CD14-positive monocyte (primary cell): ENCODE data around the gene SFMBT2. TPM values are rescaled to one million over a fixed set of nuclear protein-coding genes. Genes with fewer than 3 reads are reported as not detected.

Experiments
- DNase-seq, 3 donors: peaks; one replicate each; pipeline ENCODE4 v3.0.0-alpha.2; 2011 to 2022
- H2AFZ ChIP-seq: 2 replicates; pipeline ENCODE4 v1.6.0; 2012; ENCODE audit warnings: mild to moderate bottlenecking, low read depth, low read length, inconsistent platforms; ENCODE audit not compliant: insufficient read depth, poor library complexity, severe bottlenecking
- H3K27ac ChIP-seq, 2 donors: 1 replicate in 1 of 2; 2 replicates in 1 of 2; pipeline ENCODE4 v1.5.1; 2012 to 2013; ENCODE audit warnings: low read length in 2 of 2, control low read depth in 1 of 2, inconsistent platforms in 1 of 2, low read depth in 1 of 2, mild to moderate bottlenecking in 1 of 2
- H3K27me3 ChIP-seq, 2 donors: one replicate each; pipeline versions ENCODE4 v1.6.0 to v1.6.1; 2011 to 2013; ENCODE audit warnings: low read length in 2 of 2; ENCODE audit not compliant: control insufficient read depth in 2 of 2, insufficient read depth in 2 of 2
- H3K36me3 ChIP-seq, 2 donors: replicated peaks in 1 of 2; 1 replicate in 1 of 2; 2 replicates in 1 of 2; pipeline versions ENCODE4 v1.5.1 to v1.6.1; 2012 to 2013; ENCODE audit warnings: low read length in 2 of 2, control low read depth in 1 of 2, inconsistent platforms in 1 of 2, mild to moderate bottlenecking in 1 of 2; ENCODE audit not compliant: insufficient read depth in 2 of 2, control insufficient read depth in 1 of 2
- H3K4me1 ChIP-seq, 2 donors: 1 replicate in 1 of 2; 2 replicates in 1 of 2; pipeline versions ENCODE4 v1.5.1 to v1.6.1; 2012 to 2013; ENCODE audit warnings: low read length in 2 of 2, control low read depth in 1 of 2, inconsistent platforms in 1 of 2, mild to moderate bottlenecking in 1 of 2, moderate library complexity in 1 of 2; ENCODE audit not compliant: insufficient read depth in 2 of 2, control insufficient read depth in 1 of 2
- H3K4me2 ChIP-seq: replicated peaks from 2 replicates; pipeline ENCODE3; 2012; ENCODE audit warnings: low read length, moderate library complexity, mild to moderate bottlenecking; ENCODE audit not compliant: poor library complexity, severe bottlenecking; ENCODE audit errors: extremely low read depth
- H3K4me3 ChIP-seq, 3 experiments: fragments of 200-600 bp in 1 of 3; sonication (generic) in 1 of 3; replicated peaks in 1 of 3; 1 replicate in 2 of 3; 2 replicates in 1 of 3; pipeline ENCODE4 v1.5.1; 2011 to 2013; ENCODE audit warnings: low read length in 3 of 3, mild to moderate bottlenecking in 3 of 3, control low read depth in 2 of 3, low read depth in 2 of 3, inconsistent platforms in 1 of 3, moderate library complexity in 1 of 3
- H3K79me2 ChIP-seq: 2 replicates; pipeline ENCODE4 v1.6.0; 2012; ENCODE audit warnings: mild to moderate bottlenecking, control low read depth, inconsistent platforms, low read length, moderate library complexity; ENCODE audit not compliant: insufficient read depth
- H3K9ac ChIP-seq: 2 replicates; pipeline ENCODE4 v1.6.0; 2017; ENCODE audit warnings: low read length, mild to moderate bottlenecking; ENCODE audit not compliant: insufficient read depth, poor library complexity, severe bottlenecking
- H3K9me3 ChIP-seq, 2 donors: replicated peaks in 1 of 2; 1 replicate in 1 of 2; 2 replicates in 1 of 2; pipeline versions ENCODE4 v1.5.1 to v1.6.1; 2012 to 2013; ENCODE audit warnings: low read length in 2 of 2, control low read depth in 1 of 2; ENCODE audit not compliant: control insufficient read depth in 1 of 2, insufficient read depth in 1 of 2
- H4K20me1 ChIP-seq: 2 replicates; pipeline ENCODE4 v1.6.0; 2012; ENCODE audit warnings: mild to moderate bottlenecking, low read length, control low read depth, moderate library complexity; ENCODE audit not compliant: insufficient read depth
- H3K27ac Mint-ChIP-seq, 7 donors: one replicate each; pipeline ENCODE4 v1.8.0; 2020; ENCODE audit warnings: mild to moderate bottlenecking in 7 of 7, mixed read lengths in 7 of 7, moderate library complexity in 6 of 7, inconsistent platforms in 2 of 7
- H3K27me3 Mint-ChIP-seq, 3 donors: one replicate each; pipeline ENCODE4 v1.8.0; 2021 to 2022; ENCODE audit warnings: low read depth in 3 of 3, mild to moderate bottlenecking in 3 of 3, mixed read lengths in 3 of 3, moderate library complexity in 3 of 3, inconsistent platforms in 1 of 3
- H3K36me3 Mint-ChIP-seq, 2 donors: one replicate each; pipeline ENCODE4 v1.8.0; 2020; ENCODE audit warnings: mixed read lengths in 2 of 2, inconsistent platforms in 1 of 2, mild to moderate bottlenecking in 1 of 2
- H3K4me1 Mint-ChIP-seq: one replicate; pipeline ENCODE4 v1.8.0; 2020; ENCODE audit warnings: mild to moderate bottlenecking, mixed read lengths
- H3K4me3 Mint-ChIP-seq, 2 donors: one replicate each; pipeline ENCODE4 v1.8.0; 2020; ENCODE audit warnings: mild to moderate bottlenecking in 2 of 2, mixed read lengths in 2 of 2, moderate library complexity in 1 of 2
- H3K9me3 Mint-ChIP-seq, 7 donors: one replicate each; pipeline ENCODE4 v1.8.0; 2020 to 2022; ENCODE audit warnings: mixed read lengths in 7 of 7, mild to moderate bottlenecking in 6 of 7, moderate library complexity in 6 of 7, inconsistent platforms in 2 of 7
- CTCF ChIP-seq: fragments of 200-600 bp; IDR thresholded peaks from one replicate; pipeline ENCODE4 v1.8.0; 2022; ENCODE audit warnings: antibody characterized with exemption, mild to moderate bottlenecking
- WGBS: methylation state at CpG from one replicate; pipeline ENCODE4 v1.1.5; 2013; ENCODE audit warnings: missing lambda C conversion rate; ENCODE audit not compliant: insufficient coverage; 5-methylcytosine and 5-hydroxymethylcytosine counted together
- intact Hi-C, 2 donors: fragments of 100-400 bp; cut with micrococcal nuclease; formaldehyde crosslinking; loops; one replicate each; pipeline versions ENCODE4 v1.15.0 to v1.15.1; 2023
- polyA plus RNA-seq, 3 donors: library from polyadenylated mRNA; depleted of rRNA in 1 of 3; unstranded in 2 of 3; stranded (reverse) in 1 of 3; fragments of 300-500 nt in 2 of 3; fragments of >200 nt in 1 of 3; fragmentation: Illumina TruSeq in 2 of 3; gene quantifications; 1 replicate in 2 of 3; 2 replicates in 1 of 3; pipeline ENCODE4 v1.2.3, GENCODE V29; 2012 to 2021

SFMBT2 gene
- polyA plus RNA-seq, 3 donors: 0.53 to 10.9 (median 1.6) TPM

GRCh38 chr10:7298495-7298894, 112.3 kb downstream of the SFMBT2 start:
- Mint-ChIP-seq H3K4me3 (no peak overlapping the region), H3K27me3 (no peaks in the 10 kb centered on the region), H3K4me1 (no peaks in the 10 kb centered on the region)

GRCh38 chr10:7297094-7297493, 113.7 kb downstream of the SFMBT2 start:
- H3K9me3 Mint-ChIP-seq: peaks cover 0 to 2% (median 0%) of the 10 kb centered on the region in 7 donors
- Histone ChIP-seq H3K4me3 (no peak overlapping the region), H3K27me3 (no peaks in the 10 kb centered on the region), H3K27ac (no peak overlapping the region), H2AFZ (no peak overlapping the region), H3K36me3 (peaks cover 0 to 3% of the 10 kb centered on the region in 2 donors), H3K4me1 (no peaks in the 10 kb centered on the region), H4K20me1 (peaks cover 6% of the 10 kb centered on the region), H3K4me2 (no peak overlapping the region), H3K79me2 (peaks cover 91% of the 10 kb centered on the region), H3K9ac (no peak overlapping the region), H3K9me3 (no peaks in the 10 kb centered on the region)
- no peaks in the 10 kb centered on the region for H3K4me1 Mint-ChIP-seq
- H3K27ac Mint-ChIP-seq: no peak overlapping the region
- no peak for DNase-seq
- WGBS: 100% methylated on average over 1 of the region's 1 CpG
- intact Hi-C loops: no loop called here
- no peak for TF ChIP-seq CTCF
- no peaks in the 10 kb centered on the region for H3K27me3 Mint-ChIP-seq
- H3K36me3 Mint-ChIP-seq: peaks cover 9 to 18% of the 10 kb centered on the region in 2 donors
- H3K4me3 Mint-ChIP-seq: no peak overlapping the region

More at GRCh38 chr10:7298495-7298894, 112.3 kb downstream of the SFMBT2 start:
- no peaks in the 10 kb centered on the region for H3K27me3 ChIP-seq
- H3K4me1 ChIP-seq: no peaks in the 10 kb centered on the region
- no peak overlapping the region for H3K4me3 ChIP-seq
- no peak overlapping the region for H3K9ac ChIP-seq
- peaks cover 0 to 2% (median 0%) of the 10 kb centered on the region in 7 donors for H3K9me3 Mint-ChIP-seq
- no peak for DNase-seq
- H4K20me1 ChIP-seq: peaks cover 6% of the 10 kb centered on the region
- H3K36me3 Mint-ChIP-seq: peaks cover 9 to 19% of the 10 kb centered on the region in 2 donors
- no peak overlapping the region for H2AFZ ChIP-seq
- 86% methylated on average over 5 of the region's 7 CpGs for WGBS
- no peak overlapping the region for H3K4me2 ChIP-seq
- H3K36me3 ChIP-seq: peaks cover 0 to 3% of the 10 kb centered on the region in 2 donors
- intact Hi-C loops: no loop called here
- no peak overlapping the region for H3K27ac ChIP-seq
- no peak for TF ChIP-seq CTCF
- no peaks in the 10 kb centered on the region for H3K9me3 ChIP-seq
- peak overlapping the region in 1 of 7 donors; percentile 16 for H3K27ac Mint-ChIP-seq
- peaks cover 88% of the 10 kb centered on the region for H3K79me2 ChIP-seq
